NCI-H128 (cell line): Measurements from ENCODE around the gene SPATA25.

Source experiments
- DNase-seq: peaks from one replicate; lab custom pipeline; 2025; ENCODE audit not compliant: unreplicated experiment; lab: John Stamatoyannopoulos, UW

Gene SPATA25

DNA sequence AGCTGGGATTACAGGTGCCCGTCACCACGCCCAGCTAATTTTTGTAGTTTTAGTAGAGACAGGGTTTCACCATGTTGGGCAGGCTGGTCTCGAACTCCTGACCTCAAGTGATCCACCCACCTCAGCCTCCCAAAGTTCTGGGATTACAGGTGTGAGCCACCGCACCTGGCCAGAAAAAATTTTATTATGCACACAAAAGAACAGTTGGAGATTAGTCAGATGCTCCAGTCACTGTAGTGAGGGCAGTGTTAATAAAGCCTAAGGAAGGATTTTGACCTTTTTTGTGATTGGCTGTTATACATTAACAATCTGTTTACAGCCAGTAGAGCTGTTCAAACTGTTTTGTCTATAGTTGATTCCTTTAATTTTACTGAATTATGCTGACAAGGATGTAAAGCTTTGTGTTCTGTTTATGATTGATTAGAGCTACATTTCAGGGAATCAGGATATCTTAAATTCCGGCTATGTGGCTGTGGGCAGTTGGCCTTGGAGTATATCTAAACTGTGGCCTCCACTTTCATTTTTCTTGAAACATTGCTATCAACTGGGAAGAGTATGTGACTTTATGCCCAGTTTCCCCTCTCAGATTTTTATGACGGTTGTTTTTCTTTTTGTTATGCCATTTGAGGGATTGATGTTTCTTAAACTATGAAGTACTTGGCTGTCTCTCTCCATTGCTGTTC, 20.1 kb downstream of the SPATA25 start:
- DNase-seq, result no peak

GRCh38 chr20:45866454-45866853, 21.0 kb downstream of the SPATA25 start:
- no peak for DNase-seq

GRCh38 chr20:45863543-45864470, 23.6 kb downstream of the SPATA25 start:
- DNase-seq, result no peak

DNA sequence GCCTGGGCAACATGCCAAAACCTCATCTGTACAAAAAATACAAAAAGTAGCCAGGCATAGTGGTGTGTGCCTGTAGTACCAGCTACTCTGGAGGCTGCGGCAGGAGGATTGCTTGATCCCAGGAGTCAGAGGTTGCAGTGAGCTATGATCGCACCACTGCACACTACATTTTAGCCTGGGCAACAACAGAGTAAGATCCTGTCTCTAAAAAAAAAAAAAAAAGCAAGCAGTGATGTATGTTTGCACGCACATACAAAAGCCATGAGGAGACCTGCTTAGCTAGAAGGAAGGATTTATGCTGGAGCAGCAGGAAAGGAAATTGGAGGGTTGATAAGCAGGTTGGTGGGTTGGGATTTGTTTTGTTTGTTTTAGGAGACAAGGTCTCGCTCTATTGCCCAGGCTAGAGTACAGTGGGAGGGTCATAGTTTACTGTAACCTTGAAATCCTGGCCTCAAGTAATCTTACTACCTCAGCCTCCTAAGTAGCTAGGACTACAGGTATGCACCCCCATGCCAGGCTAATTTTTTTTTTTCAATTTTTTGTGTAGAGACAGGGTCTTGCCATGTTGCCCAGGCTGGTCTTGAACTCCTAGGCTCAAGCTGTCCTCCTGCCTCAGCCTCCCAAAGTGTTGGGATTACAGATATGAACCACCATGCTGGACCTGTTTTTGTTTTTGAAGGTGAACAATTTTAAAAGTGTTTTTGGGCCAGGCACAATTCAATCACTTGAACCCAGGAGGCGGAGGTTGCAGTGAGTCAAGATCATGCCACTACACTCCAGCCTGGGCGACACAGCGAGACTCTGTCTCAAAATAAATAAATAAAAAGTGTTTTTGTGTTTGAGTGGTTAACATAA, 26.0 kb downstream of the SPATA25 start:
- peak; percentile 21 for DNase-seq

GRCh38 chr20:45860560-45861220, 26.7 kb downstream of the SPATA25 start:
- no peak for DNase-seq

- DNase-seq, result no peak
Observed at GRCh38 chr20:45859916-45860315, 27.5 kb downstream of the SPATA25 start.

- DNase-seq, result no peak
Observed at GRCh38 chr20:45857882-45858216, 29.6 kb downstream of the SPATA25 start.

GRCh38 chr20:45857114-45857881, 30.1 kb downstream of the SPATA25 start, which contains the start of the genes ACOT8 and ZSWIM3:
Gene ACOT8 (minus strand): TSS chr20:45857392. CDS start chr20:45857315, 77 bp downstream.
Gene ZSWIM3 (plus strand): TSS chr20:45857614. CDS start chr20:45857826, 212 bp downstream.
- peak; percentile 100 for DNase-seq

DNA sequence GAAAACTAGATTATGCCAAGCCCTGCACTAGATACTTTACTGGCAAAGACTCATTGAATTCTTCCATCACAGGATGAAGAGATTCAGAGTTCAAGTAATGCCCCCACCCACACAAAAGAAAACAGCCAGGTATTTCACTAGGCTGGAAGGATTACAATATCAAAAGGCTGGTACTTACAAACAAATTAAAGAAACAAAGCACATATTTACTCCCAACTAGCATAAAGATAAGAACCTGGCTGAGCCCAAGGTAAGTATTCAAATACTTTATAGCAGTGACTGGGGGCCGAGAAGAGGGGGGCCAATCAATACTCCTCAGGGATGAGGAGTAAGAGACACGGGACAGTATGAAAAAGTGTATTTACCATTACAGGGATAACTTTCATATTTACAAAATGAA, 33.9 kb downstream of the SPATA25 start:
- DNase-seq, result no peak

DNA sequence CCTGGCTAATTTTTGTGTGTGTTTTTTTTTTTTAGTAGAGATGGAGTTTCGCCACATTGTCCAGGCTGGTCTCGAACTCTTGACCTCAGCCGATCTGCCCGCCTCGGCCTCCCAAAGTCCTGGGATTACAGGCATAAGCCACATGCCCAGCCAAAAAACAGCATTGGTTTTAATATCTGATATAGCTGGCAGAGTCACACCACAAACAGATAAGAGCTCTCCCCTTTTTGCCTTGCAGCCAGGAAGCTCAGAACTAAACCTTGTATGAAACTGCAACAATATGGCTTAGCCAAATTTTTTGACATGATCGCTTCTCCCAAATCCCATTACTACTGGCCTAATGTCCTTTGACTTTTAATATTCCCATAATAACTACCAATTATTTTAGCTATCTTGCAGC, 35.1 kb downstream of the SPATA25 start:
- DNase-seq, result no peak

- DNase-seq, result no peak
Observed at GRCh38 chr20:45851501-45851900, 35.9 kb downstream of the SPATA25 start.

- no peak for DNase-seq
Observed at GRCh38 chr20:45850926-45851325, 36.5 kb downstream of the SPATA25 start.

- no peak for DNase-seq
Observed at GRCh38 chr20:45850238-45850637, 37.2 kb downstream of the SPATA25 start.

DNA sequence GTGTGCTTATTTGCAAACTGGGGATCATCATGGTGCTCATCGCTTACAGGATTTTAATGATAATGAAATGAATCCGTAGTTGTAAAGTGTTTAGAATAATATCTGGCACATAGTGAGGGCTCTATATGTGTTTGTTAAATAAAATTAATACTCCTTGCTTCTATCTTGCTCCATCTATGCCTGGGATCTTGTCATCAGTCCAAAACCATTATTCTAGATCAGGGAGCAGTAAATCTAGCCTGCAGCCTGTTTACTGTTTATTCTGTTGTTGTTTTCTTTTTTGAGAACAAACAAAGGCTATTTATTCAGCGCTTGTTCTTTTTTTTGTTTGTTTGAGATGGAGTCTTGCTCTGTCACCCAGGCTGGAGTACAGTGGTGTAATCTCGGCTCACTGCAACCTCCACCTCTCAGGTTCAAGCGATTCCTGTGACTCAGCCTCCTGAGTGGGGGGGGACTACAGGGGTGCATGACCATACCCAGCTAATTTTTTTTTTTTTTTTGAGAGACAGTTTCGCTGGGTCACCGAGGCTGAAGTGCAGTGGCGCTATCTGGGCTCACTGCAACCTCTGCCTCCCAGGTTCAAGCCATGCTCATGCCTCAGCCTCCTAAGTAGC, 38.3 kb downstream of the SPATA25 start:
- no peak for DNase-seq

- no peak for DNase-seq
Observed at GRCh38 chr20:45848421-45848820, 39.0 kb downstream of the SPATA25 start.

DNA sequence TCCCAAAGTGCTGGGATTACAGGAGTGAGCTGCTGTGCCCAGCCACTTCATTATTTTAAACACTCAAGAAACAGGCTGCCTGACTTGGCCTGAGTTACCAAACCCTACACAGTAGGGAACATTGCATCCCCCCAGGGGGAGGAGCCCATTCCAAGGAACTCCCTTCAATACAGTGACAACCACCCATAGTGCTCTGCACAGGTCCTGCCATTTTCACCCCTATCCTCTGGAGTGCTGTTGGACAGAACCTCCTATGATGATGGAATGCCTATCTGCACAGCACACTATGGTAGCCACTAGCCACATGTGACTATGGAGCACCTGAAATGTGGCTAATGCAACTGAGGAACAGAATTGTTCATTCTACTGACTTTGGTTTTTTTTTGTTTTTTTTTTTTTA, 42.0 kb downstream of the SPATA25 start:
- no peak for DNase-seq

DNA sequence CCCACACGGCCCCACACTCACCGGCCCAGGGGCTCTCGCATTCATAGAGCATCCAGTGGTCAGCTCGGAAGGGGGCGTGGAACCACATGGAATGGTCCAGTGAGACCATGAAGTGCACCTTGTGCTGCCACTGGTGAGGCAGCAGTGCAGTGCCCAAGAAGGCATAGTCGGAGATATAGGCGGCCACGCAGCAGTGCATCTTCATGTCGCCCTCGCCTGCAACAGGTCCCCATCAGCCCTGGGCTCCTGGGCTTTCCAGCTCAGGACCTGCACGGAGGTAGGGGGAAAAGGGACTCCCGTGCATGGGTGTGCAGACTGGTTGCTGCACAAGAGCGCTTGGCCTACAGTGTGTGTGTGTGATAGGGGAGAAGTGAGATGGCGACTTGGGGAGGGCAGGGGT, 43.9 kb downstream of the SPATA25 start:
- no peak for DNase-seq

DNA sequence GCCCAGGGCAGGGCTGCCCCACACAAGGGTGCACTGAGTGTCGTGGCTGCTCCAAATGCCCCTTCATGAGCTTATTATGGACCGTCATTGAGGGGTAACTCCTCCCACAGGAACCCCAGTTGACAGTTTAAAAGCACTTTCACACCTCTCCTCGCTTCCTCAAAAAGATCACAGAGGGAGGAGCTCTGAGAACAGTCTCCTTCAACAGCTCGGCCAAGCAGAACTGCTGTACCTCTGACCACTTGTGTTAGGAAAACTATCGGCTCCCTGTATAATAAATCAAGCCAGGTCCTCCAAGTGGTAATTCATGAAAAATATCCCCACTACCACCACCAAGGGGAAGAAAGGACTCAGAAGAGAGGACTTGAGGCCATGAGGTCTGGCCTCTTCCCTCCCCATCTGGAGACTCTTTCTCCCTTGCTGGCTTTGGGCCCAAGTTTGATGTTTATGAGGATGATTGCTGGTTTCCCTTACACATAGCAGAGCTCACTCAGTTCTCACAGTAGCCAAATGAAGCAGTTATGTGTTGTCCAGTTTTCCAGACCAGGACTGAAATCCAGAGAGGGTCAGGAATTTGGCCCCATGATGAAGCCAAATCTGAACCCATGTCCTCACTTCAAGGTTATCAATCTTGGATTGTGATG, 45.1 kb downstream of the SPATA25 start:
- DNase-seq, result no peak
